ENCODE measurements around the gene GGTLC1.
"Not testable (repeated sequence)": the region's sequence is repeated elsewhere in the genome, so short reads cannot be mapped to it uniquely, and the experiment has no call there.

The GGTLC1 gene

DNA sequence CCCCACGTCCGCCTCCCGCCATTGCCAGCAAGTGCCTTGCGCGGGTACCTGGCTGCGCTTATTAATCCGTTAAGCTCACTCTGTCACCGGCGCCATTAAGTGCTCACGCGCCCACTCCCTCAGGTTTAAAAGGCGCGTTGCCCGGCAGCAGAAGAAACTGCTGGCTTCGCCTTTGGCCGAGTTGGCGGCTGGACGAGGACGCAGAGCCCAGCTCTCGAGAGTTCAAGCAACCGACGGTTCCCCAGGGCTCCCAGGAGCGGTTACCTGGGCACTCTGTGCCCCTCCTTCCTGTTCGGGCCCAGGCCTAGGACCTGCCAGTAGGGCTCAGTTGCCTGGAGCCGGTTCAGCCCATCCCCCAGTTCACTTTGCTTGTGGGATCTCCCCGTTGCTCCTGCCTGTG lies at the start of gene GGTLC1:
Gene GGTLC1 (minus strand): TSS at position 219 of the 400 bp plus-strand sequence. CDS start 2,168 bp downstream, outside the sequence.
- no peak for DNase-seq (ENCODE audit: low read depth in 2 of 2)

GRCh38 chr20:24034820-24035219 lies 46.2 kb upstream of the GGTLC1 start:
- DNase-seq (ENCODE audit: low read depth in 2 of 2), result no peak

DNA sequence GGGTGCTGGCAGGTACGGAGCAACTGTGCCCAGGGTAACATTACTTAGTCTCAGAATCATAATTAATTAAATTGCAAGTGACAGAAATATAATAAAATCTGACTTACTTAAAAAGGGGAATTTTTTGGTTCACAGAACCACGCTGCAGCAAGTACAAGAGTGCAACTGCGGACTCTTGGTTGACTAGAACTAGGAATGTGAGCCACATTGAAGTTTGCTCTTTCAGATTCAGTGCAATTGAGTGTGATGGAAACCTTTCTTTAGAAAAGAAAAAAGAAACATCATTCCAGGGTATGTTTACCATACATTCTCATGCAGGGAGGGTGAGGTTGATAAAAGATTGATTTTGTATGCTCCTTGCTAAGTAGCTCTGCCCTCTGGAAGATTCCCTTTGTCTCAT lies 45.0 kb upstream of the GGTLC1 start:
- no peak for DNase-seq (ENCODE audit: low read depth in 2 of 2)

- DNase-seq (ENCODE audit: low read depth in 2 of 2), result peak; percentile 2 to 4
These were observed 44.6 kb upstream of the GGTLC1 start for GRCh38 chr20:24033151-24033550.

- DNase-seq (ENCODE audit: low read depth in 2 of 2), result no peak
These were observed 43.9 kb upstream of the GGTLC1 start for GRCh38 chr20:24032400-24032898.

GRCh38 chr20:24027229-24027628 lies 38.6 kb upstream of the GGTLC1 start:
- peak; percentile 58 to 66 for DNase-seq (ENCODE audit: low read depth in 2 of 2)

GRCh38 chr20:24022621-24023180 lies 34.1 kb upstream of the GGTLC1 start:
- DNase-seq (ENCODE audit: low read depth in 2 of 2), result no peak

DNA sequence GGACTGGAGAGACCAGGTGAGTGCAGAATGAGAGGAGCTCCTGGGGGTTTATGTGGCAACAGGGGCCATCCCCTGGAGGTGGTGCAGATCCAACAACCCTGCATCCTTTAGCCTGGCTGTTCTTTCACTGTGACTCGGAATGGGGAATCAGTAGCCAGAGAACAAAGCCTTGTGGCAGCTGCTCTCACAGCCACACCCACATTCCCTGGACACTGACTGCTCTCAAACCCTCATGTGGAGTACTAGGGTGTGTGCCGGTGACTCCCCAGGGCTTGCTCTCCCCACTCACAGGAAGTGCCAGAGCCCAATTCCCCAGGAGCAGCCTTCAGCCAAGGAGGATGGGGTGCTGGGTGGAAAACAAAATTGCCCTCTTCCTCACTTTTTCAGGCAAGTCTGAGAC lies 30.2 kb upstream of the GGTLC1 start:
- DNase-seq (ENCODE audit: low read depth in 2 of 2), result no peak

- no peak for DNase-seq (ENCODE audit: low read depth in 2 of 2)
These were observed 28.8 kb upstream of the GGTLC1 start for GRCh38 chr20:24017458-24017755.

- DNase-seq (ENCODE audit: low read depth in 2 of 2), result no peak
These were observed 28.3 kb upstream of the GGTLC1 start for GRCh38 chr20:24016607-24017457.

GRCh38 chr20:24013953-24014352 lies 25.4 kb upstream of the GGTLC1 start:
- no peak for DNase-seq (ENCODE audit: low read depth in 2 of 2)

GRCh38 chr20:24011282-24011681 lies 22.7 kb upstream of the GGTLC1 start:
- DNase-seq (ENCODE audit: low read depth in 2 of 2), result no peak

GRCh38 chr20:24007758-24008157 lies 19.2 kb upstream of the GGTLC1 start:
- DNase-seq (ENCODE audit: low read depth in 2 of 2), result no peak

DNA sequence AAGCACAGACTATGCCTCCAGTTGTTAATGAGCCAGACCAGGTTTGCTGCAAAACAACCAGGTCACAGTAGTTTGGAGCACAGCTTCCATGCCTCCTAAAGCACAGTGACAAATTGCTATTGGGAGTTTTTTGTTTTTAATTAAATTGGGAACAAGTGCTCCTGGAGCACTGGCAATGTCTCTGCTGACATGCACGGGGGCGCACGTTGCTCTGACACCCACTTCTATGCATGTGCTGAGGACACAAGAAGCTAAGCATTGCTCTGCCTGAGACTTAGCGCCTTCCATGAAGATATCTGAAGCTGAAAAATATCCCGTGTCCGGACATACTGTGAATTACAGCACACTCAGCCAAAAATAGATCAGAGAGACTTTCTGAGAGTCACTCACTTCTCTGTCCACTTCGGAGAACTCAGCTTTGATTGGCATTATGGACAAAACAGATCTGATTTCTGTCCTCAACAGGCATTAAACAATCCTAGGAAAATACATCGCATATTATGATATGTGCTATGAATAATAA lies 18.6 kb upstream of the GGTLC1 start:
- DNase-seq (ENCODE audit: low read depth in 2 of 2), result no peak

DNA sequence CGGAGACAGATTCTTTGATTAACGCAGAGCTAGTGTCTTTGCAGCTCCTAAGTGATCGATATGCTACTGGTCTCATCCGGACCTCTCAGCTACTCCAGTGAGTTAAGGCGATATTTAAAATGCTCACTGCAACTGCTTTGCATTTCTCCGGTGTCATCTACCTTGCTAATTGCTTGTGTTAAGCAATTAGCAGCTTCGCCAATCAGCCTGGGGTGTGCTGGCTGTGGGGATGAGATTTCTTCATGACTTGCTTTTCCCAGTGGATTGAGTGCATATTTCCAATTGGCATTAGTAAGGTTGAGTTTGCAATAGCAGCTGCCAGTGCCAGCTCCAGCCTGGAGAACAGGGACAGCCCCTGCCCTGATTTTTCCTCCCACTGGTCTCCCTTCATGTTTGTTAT lies 18.0 kb upstream of the GGTLC1 start:
- no peak for DNase-seq (ENCODE audit: low read depth in 2 of 2)

- no peak for DNase-seq (ENCODE audit: low read depth in 2 of 2)
These were observed 15.9 kb upstream of the GGTLC1 start for GRCh38 chr20:24004471-24004870.

DNA sequence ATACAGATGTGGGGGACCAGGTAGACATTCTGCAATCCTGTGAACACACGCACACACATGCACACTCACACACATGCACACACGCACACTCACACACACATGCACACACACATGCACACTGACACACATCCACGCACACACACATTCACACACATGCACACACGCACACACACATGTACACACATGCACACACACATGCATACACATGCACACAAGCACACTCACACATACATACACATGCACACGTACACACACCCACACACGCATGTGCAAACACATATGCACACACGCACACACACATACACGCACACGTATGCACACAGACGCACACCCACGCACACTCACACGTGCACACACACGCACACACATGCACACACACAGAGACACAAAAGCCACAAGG lies 14.3 kb upstream of the GGTLC1 start:
- DNase-seq (ENCODE audit: low read depth in 2 of 2), result no peak

DNA sequence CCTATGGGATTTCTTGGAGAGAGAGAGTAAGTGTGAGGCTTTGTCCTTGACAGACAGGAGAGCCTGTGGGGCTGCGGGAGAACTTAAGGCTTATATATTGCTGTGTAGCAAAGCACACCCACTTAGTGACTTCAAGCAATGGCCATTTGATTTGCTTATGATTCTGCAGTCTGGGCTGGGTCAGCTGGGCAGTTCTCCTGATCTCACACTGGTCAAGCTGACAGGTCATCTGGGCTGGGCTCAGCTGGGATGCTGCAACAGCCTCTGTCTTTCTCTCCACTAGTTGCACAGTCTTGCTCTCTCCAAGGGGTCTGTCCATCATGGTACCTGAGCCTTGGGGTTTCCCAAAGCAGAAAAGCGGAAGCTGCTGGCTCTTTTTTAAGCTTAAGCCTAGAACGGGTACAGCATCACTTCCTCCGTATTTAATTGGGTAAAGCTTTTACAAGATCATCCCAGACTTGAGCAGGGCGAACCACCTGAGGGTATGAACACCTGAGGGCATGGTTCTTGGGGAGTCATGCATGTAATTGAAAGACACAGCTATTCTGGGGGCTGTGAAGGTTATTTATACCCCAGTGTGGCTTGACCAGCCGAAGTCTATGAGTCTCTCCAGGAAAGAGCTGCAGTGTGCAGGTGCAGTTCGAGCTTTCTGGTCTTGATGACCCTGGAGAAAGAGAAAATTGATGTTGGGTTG lies 13.3 kb upstream of the GGTLC1 start:
- no peak for DNase-seq (ENCODE audit: low read depth in 2 of 2)

DNA sequence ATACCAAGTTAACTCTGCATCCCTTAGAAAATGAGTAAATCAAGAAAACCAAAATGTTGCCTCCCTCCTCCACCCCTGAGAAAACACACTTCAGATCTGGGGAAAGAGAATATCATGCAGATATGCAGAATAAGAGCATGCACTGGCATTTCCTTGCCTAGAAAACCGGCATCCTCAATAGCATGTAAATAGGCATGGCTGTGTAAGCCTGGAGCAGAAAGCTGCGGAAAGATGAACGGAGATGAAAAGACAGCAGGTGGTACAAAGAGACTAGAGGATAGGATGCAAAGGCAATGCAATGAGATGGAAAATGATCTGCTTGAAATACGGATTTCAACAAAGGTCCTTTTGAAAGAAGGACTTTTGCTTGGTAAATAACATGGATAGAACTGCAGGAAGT lies 10.3 kb upstream of the GGTLC1 start:
- no peak for DNase-seq (ENCODE audit: low read depth in 2 of 2)

GRCh38 chr20:23998392-23998791 lies 9.8 kb upstream of the GGTLC1 start:
- no peak for DNase-seq (ENCODE audit: low read depth in 2 of 2)

GRCh38 chr20:23995905-23996666 lies 7.5 kb upstream of the GGTLC1 start:
- DNase-seq (ENCODE audit: low read depth in 2 of 2), result peak; percentile 4 to 10

DNA sequence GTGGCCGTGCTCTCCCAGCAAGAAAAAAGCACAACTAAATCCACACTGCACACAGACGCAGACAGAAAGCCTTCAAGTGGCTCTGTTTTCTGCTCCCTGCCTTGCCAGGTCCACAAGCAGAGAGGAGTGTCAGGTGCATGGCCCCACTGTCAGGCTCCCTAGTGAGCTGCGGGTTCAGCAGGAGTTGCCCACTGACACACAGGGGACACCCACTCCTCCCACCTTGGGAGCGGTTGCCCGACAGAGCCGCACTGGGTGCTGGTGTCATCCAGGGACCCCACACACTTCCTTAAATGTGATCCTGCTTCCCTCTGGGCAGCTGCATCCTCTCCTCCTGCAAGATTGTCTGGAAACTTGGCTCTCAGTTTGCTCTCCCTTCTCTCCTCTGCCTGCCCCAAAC lies 6.7 kb upstream of the GGTLC1 start:
- DNase-seq (ENCODE audit: low read depth in 2 of 2), result not testable (repeated sequence)

Data from stimulated activated CD8-positive, alpha-beta memory T cell treated with anti-CD3 and anti-CD28 coated beads, Interleukin-15, amount 100 ng/mL, for 48 hours (primary cell).